HL-60 (cell line): Measurements from ENCODE around the gene HINT2.

Source experiments
- GABPA ChIP-seq: IDR thresholded peaks from 2 replicates; pipeline ENCODE4 v1.6.1; 2012; ENCODE audit warnings: low read depth
- POLR2AphosphoS5 ChIP-seq: IDR thresholded peaks from 2 replicates; pipeline ENCODE4 v1.6.1; 2012; ENCODE audit warnings: low read depth
- REST ChIP-seq: IDR thresholded peaks from 2 replicates; pipeline ENCODE4 v1.6.1; 2012; ENCODE audit warnings: low read depth; ENCODE audit not compliant: insufficient replicate concordance
- SPI1 ChIP-seq: IDR thresholded peaks from 2 replicates; pipeline ENCODE4 v1.6.1; 2012; ENCODE audit warnings: low read depth, mild to moderate bottlenecking, borderline replicate concordance
- TF ChIP-seq, protein P1 (sequence below): IDR thresholded peaks from one replicate; pipeline ENCODE4 v1.5.1; 2011; ENCODE audit warnings: low read length, control low read depth, inconsistent platforms; ENCODE audit not compliant: insufficient read depth

- TF ChIP-seq, protein P1, sequence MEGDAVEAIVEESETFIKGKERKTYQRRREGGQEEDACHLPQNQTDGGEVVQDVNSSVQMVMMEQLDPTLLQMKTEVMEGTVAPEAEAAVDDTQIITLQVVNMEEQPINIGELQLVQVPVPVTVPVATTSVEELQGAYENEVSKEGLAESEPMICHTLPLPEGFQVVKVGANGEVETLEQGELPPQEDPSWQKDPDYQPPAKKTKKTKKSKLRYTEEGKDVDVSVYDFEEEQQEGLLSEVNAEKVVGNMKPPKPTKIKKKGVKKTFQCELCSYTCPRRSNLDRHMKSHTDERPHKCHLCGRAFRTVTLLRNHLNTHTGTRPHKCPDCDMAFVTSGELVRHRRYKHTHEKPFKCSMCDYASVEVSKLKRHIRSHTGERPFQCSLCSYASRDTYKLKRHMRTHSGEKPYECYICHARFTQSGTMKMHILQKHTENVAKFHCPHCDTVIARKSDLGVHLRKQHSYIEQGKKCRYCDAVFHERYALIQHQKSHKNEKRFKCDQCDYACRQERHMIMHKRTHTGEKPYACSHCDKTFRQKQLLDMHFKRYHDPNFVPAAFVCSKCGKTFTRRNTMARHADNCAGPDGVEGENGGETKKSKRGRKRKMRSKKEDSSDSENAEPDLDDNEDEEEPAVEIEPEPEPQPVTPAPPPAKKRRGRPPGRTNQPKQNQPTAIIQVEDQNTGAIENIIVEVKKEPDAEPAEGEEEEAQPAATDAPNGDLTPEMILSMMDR, result no peak
- no peak for TF ChIP-seq POLR2AphosphoS5
- no peak for TF ChIP-seq REST
- TF ChIP-seq SPI1, result no peak
- no peak for TF ChIP-seq GABPA
Measured at GRCh38 chr9:35811381-35812024, 3.3 kb downstream of the HINT2 start.
